GM19324 (cell line): ENCODE measurements around the gene STEAP3.

Experiments used
- ATAC-seq: cut with Tn5 transposase; IDR thresholded peaks from one replicate; pipeline ENCODE4 v1.9.1; 2021; ENCODE audit warnings: mild to moderate bottlenecking, moderate library complexity; ENCODE audit not compliant: unreplicated experiment, low FRiP score

STEAP3 gene

GRCh38 chr2:119245076-119245840, 21.6 kb downstream of the STEAP3 start:
- ATAC-seq = no peak

GRCh38 chr2:119245841-119246230, 22.2 kb downstream of the STEAP3 start:
- ATAC-seq = no peak

GRCh38 chr2:119246884-119247843, 23.5 kb downstream of the STEAP3 start:
- ATAC-seq = no peak

- ATAC-seq = no peak
These were observed 24.2 kb downstream of the STEAP3 start for GRCh38 chr2:119247844-119248271.

GRCh38 chr2:119248311-119248710, 24.7 kb downstream of the STEAP3 start:
- no peak for ATAC-seq

DNA sequence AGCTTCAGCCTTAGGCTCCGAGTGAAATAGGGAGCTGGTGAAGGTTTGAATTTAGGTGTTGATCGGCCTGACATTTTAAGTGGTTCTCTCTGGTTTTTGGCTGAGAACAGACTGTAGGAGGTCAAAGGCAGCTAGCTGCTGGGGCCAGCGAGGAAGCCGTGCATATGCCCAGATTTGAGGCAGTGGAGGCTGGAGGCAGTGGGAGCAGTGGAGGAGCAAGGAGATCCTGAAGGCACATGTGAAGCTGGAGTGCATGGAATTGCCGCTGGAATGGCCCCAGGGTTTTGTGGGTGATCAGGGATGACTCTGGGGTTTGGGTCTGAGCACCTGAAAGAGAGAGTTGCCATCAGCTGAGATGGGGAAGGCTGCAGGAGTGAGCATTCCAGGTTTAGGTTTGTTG, 25.1 kb downstream of the STEAP3 start:
- ATAC-seq = no peak

DNA sequence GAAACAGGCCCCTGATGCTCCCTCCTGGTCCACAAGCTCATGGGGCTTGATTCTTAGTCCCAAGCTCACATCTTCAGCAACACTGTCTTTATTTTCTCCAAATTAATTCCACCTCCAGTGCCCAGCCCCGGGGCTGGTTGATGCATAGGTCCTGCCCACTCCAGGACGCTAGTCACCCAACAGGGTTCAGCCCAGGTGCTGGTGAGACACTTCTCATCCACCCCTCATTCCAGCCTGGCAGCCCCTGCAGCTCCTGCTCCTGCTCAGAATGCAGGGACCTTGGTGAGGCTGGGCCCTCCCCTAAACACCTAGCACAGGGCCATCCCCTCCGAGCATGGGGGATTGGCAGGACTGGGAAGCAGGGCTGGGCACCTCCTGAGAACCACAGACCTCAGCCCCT, 25.7 kb downstream of the STEAP3 start:
- no peak for ATAC-seq

- no peak for ATAC-seq
These were observed 26.5 kb downstream of the STEAP3 start for GRCh38 chr2:119249855-119250717.

- no peak for ATAC-seq
These were observed 27.2 kb downstream of the STEAP3 start for GRCh38 chr2:119250718-119251290.

DNA sequence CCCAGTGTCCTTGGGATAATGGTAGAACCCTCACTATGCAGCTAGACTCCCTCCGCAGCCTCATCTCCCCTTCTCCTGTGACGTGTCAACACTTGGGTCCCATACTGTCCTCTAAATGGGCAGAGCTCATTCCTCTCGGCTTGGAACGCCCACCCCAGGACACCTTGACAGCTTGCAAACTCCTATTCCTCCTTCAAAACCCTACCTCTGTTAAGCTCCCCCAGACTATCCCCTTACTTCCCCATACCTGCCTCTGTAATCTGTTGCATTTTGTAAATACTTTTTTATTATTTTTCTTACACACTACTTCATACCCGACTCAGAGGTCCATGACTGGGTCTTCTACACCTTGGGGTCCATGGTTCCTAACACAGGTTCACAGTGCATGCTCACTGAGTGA, 28.0 kb downstream of the STEAP3 start:
- ATAC-seq = no peak

- ATAC-seq = no peak
These were observed 28.8 kb downstream of the STEAP3 start for GRCh38 chr2:119252186-119253113.

- ATAC-seq = no peak
These were observed 29.6 kb downstream of the STEAP3 start for GRCh38 chr2:119253114-119253702.

DNA sequence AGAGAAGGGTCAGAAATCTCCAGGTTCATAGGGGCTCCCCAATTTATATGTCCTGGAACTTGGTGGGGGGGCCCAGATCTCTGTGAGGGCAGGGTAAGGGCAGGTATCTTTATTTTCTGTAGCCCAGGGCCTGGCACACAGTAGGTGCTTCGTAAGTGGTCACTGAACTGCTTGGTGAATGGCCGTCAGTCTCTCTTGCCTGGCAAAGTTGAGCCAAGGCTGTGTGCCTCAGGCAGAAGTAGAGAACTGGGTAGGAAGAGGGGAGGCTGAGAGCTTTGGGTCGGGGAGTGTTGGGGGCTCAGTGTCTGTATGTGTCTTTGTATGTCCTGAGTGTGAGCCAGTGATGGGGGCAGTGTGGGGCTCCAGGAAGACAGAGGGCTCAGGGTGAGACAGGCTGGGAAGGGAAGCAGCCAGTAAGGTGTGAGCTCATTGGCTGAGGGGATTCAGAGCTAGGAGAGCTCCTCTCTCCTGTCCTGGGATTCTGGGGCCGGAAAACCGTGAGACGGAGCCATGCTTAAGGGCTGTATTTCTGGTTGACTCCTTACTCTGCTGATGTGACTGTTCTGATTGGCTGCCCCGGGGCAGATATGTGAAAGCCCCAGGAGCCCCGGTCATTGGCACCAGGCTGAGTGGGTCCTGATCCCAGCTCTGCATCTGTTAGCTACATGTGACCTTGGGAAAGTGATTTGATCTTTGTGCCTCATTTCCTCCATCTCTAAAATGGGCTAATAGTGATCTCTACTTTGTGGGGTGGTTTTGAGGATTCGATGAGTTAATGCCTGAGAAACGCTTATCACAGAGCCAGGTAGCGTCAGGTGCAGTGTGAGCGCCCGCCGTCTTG, 30.3 kb downstream of the STEAP3 start:
- ATAC-seq = no peak

DNA sequence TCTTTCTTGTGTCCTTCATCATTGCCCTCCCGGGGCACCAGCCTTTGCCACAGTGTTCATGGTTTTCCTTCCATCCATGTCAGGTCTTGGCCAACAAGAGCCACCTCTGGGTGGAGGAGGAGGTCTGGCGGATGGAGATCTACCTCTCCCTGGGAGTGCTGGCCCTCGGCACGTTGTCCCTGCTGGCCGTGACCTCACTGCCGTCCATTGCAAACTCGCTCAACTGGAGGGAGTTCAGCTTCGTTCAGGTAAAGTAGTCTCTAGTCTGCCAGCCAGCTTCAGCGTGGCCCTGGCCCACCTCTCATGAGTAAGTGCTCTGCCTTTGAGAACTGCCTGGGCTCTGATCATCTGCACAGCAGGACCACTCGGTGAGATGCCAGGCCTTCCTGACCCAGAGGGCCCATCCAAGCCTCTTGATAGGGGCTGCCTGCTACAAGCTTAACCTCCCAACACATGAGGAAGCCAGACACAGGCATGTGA, 31.0 kb downstream of the STEAP3 start:
- no peak for ATAC-seq

GRCh38 chr2:119255760-119256581, 32.3 kb downstream of the STEAP3 start:
- ATAC-seq = no peak

DNA sequence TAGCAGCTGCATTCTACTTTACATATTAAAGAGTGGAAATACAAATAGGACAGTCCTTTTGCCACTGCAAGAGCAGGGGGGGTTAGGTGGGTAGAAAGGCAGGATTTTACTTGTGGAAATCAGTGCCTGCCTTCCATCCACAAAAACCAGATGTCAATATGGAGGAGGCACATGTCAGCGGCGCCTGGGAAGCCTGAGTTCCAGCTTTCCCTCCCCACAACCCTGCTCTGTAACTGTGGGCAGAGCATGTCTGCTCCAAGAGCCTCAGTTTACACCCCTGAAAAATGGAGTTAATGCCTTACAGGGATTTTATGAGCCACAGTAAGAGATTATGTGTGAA, 32.9 kb downstream of the STEAP3 start:
- ATAC-seq = no peak

DNA sequence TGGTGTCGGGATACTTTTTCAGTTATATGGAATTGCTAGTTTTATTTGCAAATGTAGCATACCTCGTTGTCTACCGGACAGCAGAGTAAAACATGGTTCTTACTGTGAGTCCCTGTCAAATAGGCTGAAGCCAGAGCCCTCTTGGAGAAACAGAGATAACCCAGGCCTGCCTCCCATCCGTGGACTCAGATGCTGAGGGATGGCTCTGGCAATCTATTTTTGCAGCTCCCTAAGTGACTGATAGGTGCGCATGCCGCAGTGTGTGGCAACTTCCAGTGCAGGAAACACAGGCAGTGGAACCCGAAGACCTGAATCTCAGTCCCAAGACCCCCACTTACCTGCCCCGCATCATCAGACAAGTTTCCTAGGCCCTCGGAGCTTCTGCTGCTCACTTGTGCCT, 33.6 kb downstream of the STEAP3 start:
- ATAC-seq = no peak
